ENCODE measurements around the gene TRIB2.

Gene TRIB2

GRCh38 chr2:12755384-12755783 lies 38.6 kb downstream of the TRIB2 start:
- Histone ChIP-seq H3K4me3 (ENCODE audit: control insufficient read depth in 1 of 7, extremely low read depth in 1 of 7, insufficient read depth in 4 of 7, low read depth in 2 of 7, low read length in 6 of 7) (no peak overlapping the region), H3K27me3 (replicated peaks in 2 of 5; ENCODE audit: control insufficient read depth in 4 of 5, insufficient read depth in 5 of 5, low read length in 4 of 5) (peaks cover 0 to 32% (median 4%) of the 10 kb centered on the region in 5 experiments), H3K27ac (ENCODE audit: insufficient read depth in 1 of 2, low read depth in 1 of 2, low read length in 2 of 2, poor library complexity in 1 of 2, severe bottlenecking in 2 of 2) (no peak overlapping the region), H3K4me1 (ENCODE audit: control extremely low read depth in 1 of 4, control insufficient read depth in 4 of 4, insufficient read depth in 4 of 4, low read length in 3 of 4) (no peaks in the 10 kb centered on the region), H3K9me3 (ENCODE audit: control extremely low read depth in 1 of 5, control insufficient read depth in 4 of 5, insufficient read depth in 2 of 5, low read depth in 1 of 5, low read length in 4 of 5) (peaks cover 0 to 3% (median 0%) of the 10 kb centered on the region in 5 experiments), H3K36me3 (ENCODE audit: control insufficient read depth in 4 of 4, insufficient read depth in 4 of 4, low read length in 3 of 4) (no peaks in the 10 kb centered on the region)
- ChIA-PET CTCF (interaction anchor here (1.1 kb wide), 1 partner anchor 15 kb away, joined by 3 read pairs; no protein-coding TSS in a partner anchor), POLR2A (no interaction called here)
- 21% methylated on average over 2 of the region's 3 CpGs for WGBS (ENCODE audit: insufficient coverage)
- DNase-seq, result no peak

GRCh38 chr2:12759248-12759647 lies 42.5 kb downstream of the TRIB2 start:
- H3K4me1 ChIP-seq (ENCODE audit: control extremely low read depth in 1 of 4, control insufficient read depth in 4 of 4, insufficient read depth in 4 of 4, low read length in 3 of 4), result no peaks in the 10 kb centered on the region
- H3K9me3 ChIP-seq (ENCODE audit: control extremely low read depth in 1 of 5, control insufficient read depth in 4 of 5, insufficient read depth in 2 of 5, low read depth in 1 of 5, low read length in 4 of 5), result peaks cover 0 to 2% (median 1%) of the 10 kb centered on the region in 5 experiments
- no peak for DNase-seq
- H3K27me3 ChIP-seq (replicated peaks in 2 of 5; ENCODE audit: control insufficient read depth in 4 of 5, insufficient read depth in 5 of 5, low read length in 4 of 5), result peaks cover 0 to 29% (median 0%) of the 10 kb centered on the region in 5 experiments
- H3K4me3 ChIP-seq (ENCODE audit: control insufficient read depth in 1 of 7, extremely low read depth in 1 of 7, insufficient read depth in 4 of 7, low read depth in 2 of 7, low read length in 6 of 7), result no peak overlapping the region
- WGBS (ENCODE audit: insufficient coverage), result 100% methylated on average over 3 of the region's 4 CpGs
- no peaks in the 10 kb centered on the region for H3K36me3 ChIP-seq (ENCODE audit: control insufficient read depth in 4 of 4, insufficient read depth in 4 of 4, low read length in 3 of 4)
- ChIA-PET POLR2A (no interaction called here), CTCF (no interaction called here)
- no peak overlapping the region for H3K27ac ChIP-seq (ENCODE audit: insufficient read depth in 1 of 2, low read depth in 1 of 2, low read length in 2 of 2, poor library complexity in 1 of 2, severe bottlenecking in 2 of 2)

GRCh38 chr2:12761104-12761503 lies 44.4 kb downstream of the TRIB2 start:
- Histone ChIP-seq H3K4me1 (ENCODE audit: control extremely low read depth in 1 of 4, control insufficient read depth in 4 of 4, insufficient read depth in 4 of 4, low read length in 3 of 4) (no peaks in the 10 kb centered on the region), H3K27me3 (replicated peaks in 2 of 5; ENCODE audit: control insufficient read depth in 4 of 5, insufficient read depth in 5 of 5, low read length in 4 of 5) (peaks cover 0 to 24% (median 0%) of the 10 kb centered on the region in 5 experiments), H3K4me3 (ENCODE audit: control insufficient read depth in 1 of 7, extremely low read depth in 1 of 7, insufficient read depth in 4 of 7, low read depth in 2 of 7, low read length in 6 of 7) (no peak overlapping the region), H3K36me3 (ENCODE audit: control insufficient read depth in 4 of 4, insufficient read depth in 4 of 4, low read length in 3 of 4) (no peaks in the 10 kb centered on the region), H3K27ac (ENCODE audit: insufficient read depth in 1 of 2, low read depth in 1 of 2, low read length in 2 of 2, poor library complexity in 1 of 2, severe bottlenecking in 2 of 2) (no peak overlapping the region), H3K9me3 (ENCODE audit: control extremely low read depth in 1 of 5, control insufficient read depth in 4 of 5, insufficient read depth in 2 of 5, low read depth in 1 of 5, low read length in 4 of 5) (peaks cover 0 to 3% (median 2%) of the 10 kb centered on the region in 5 experiments)
- no peak for DNase-seq
- CTCF ChIA-PET, result no interaction called here
- WGBS (ENCODE audit: insufficient coverage), result 56% methylated on average over 6 of the region's 6 CpGs
- POLR2A ChIA-PET, result no interaction called here

- Histone ChIP-seq H3K9me3 (ENCODE audit: control extremely low read depth in 1 of 5, control insufficient read depth in 4 of 5, insufficient read depth in 2 of 5, low read depth in 1 of 5, low read length in 4 of 5) (peaks cover 0 to 3% (median 2%) of the 10 kb centered on the region in 5 experiments), H3K27me3 (replicated peaks in 2 of 5; ENCODE audit: control insufficient read depth in 4 of 5, insufficient read depth in 5 of 5, low read length in 4 of 5) (peaks cover 0 to 20% (median 2%) of the 10 kb centered on the region in 5 experiments), H3K27ac (ENCODE audit: insufficient read depth in 1 of 2, low read depth in 1 of 2, low read length in 2 of 2, poor library complexity in 1 of 2, severe bottlenecking in 2 of 2) (no peak overlapping the region), H3K4me3 (ENCODE audit: control insufficient read depth in 1 of 7, extremely low read depth in 1 of 7, insufficient read depth in 4 of 7, low read depth in 2 of 7, low read length in 6 of 7) (no peak overlapping the region), H3K4me1 (ENCODE audit: control extremely low read depth in 1 of 4, control insufficient read depth in 4 of 4, insufficient read depth in 4 of 4, low read length in 3 of 4) (no peaks in the 10 kb centered on the region), H3K36me3 (ENCODE audit: control insufficient read depth in 4 of 4, insufficient read depth in 4 of 4, low read length in 3 of 4) (no peaks in the 10 kb centered on the region)
- POLR2A ChIA-PET, result no interaction called here
- 93% methylated on average over 2 of the region's 2 CpGs for WGBS (ENCODE audit: insufficient coverage)
- CTCF ChIA-PET, result no interaction called here
- DNase-seq, result no peak
These were observed 45.6 kb downstream of the TRIB2 start for GRCh38 chr2:12762337-12762736.

- ChIA-PET CTCF (no interaction called here), POLR2A (no interaction called here)
- no peaks in the 10 kb centered on the region for H3K36me3 ChIP-seq (ENCODE audit: control insufficient read depth in 4 of 4, insufficient read depth in 4 of 4, low read length in 3 of 4)
- H3K27me3 ChIP-seq (replicated peaks in 2 of 5; ENCODE audit: control insufficient read depth in 4 of 5, insufficient read depth in 5 of 5, low read length in 4 of 5), result peaks cover 0 to 26% (median 2%) of the 10 kb centered on the region in 5 experiments
- no peaks in the 10 kb centered on the region for H3K4me1 ChIP-seq (ENCODE audit: control extremely low read depth in 1 of 4, control insufficient read depth in 4 of 4, insufficient read depth in 4 of 4, low read length in 3 of 4)
- no peak overlapping the region for H3K27ac ChIP-seq (ENCODE audit: insufficient read depth in 1 of 2, low read depth in 1 of 2, low read length in 2 of 2, poor library complexity in 1 of 2, severe bottlenecking in 2 of 2)
- 90% methylated on average over 4 of the region's 4 CpGs for WGBS (ENCODE audit: insufficient coverage)
- no peak overlapping the region for H3K4me3 ChIP-seq (ENCODE audit: control insufficient read depth in 1 of 7, extremely low read depth in 1 of 7, insufficient read depth in 4 of 7, low read depth in 2 of 7, low read length in 6 of 7)
- no peak for DNase-seq
- peaks cover 0 to 3% (median 2%) of the 10 kb centered on the region in 5 experiments for H3K9me3 ChIP-seq (ENCODE audit: control extremely low read depth in 1 of 5, control insufficient read depth in 4 of 5, insufficient read depth in 2 of 5, low read depth in 1 of 5, low read length in 4 of 5)
These were observed 46.2 kb downstream of the TRIB2 start for GRCh38 chr2:12762976-12763375.

GRCh38 chr2:12763486-12763885 lies 46.8 kb downstream of the TRIB2 start:
- Histone ChIP-seq H3K4me3 (ENCODE audit: control insufficient read depth in 1 of 7, extremely low read depth in 1 of 7, insufficient read depth in 4 of 7, low read depth in 2 of 7, low read length in 6 of 7) (no peak overlapping the region), H3K36me3 (ENCODE audit: control insufficient read depth in 4 of 4, insufficient read depth in 4 of 4, low read length in 3 of 4) (no peaks in the 10 kb centered on the region), H3K4me1 (ENCODE audit: control extremely low read depth in 1 of 4, control insufficient read depth in 4 of 4, insufficient read depth in 4 of 4, low read length in 3 of 4) (no peaks in the 10 kb centered on the region), H3K27ac (ENCODE audit: insufficient read depth in 1 of 2, low read depth in 1 of 2, low read length in 2 of 2, poor library complexity in 1 of 2, severe bottlenecking in 2 of 2) (no peak overlapping the region), H3K9me3 (ENCODE audit: control extremely low read depth in 1 of 5, control insufficient read depth in 4 of 5, insufficient read depth in 2 of 5, low read depth in 1 of 5, low read length in 4 of 5) (peaks cover 0 to 3% (median 2%) of the 10 kb centered on the region in 5 experiments), H3K27me3 (replicated peaks in 2 of 5; ENCODE audit: control insufficient read depth in 4 of 5, insufficient read depth in 5 of 5, low read length in 4 of 5) (peaks cover 0 to 29% (median 6%) of the 10 kb centered on the region in 5 experiments)
- 100% methylated on average over 1 of the region's 4 CpGs for WGBS (ENCODE audit: insufficient coverage)
- no peak for DNase-seq
- CTCF ChIA-PET, result no interaction called here
- POLR2A ChIA-PET, result no interaction called here

GRCh38 chr2:12764075-12764730 lies 47.5 kb downstream of the TRIB2 start:
- no peak overlapping the region for H3K27ac ChIP-seq (ENCODE audit: insufficient read depth in 1 of 2, low read depth in 1 of 2, low read length in 2 of 2, poor library complexity in 1 of 2, severe bottlenecking in 2 of 2)
- WGBS (ENCODE audit: insufficient coverage), result 93% methylated on average over 2 of the region's 4 CpGs
- no peaks in the 10 kb centered on the region for H3K36me3 ChIP-seq (ENCODE audit: control insufficient read depth in 4 of 4, insufficient read depth in 4 of 4, low read length in 3 of 4)

More at GRCh38 chr2:12764075-12764730, 47.5 kb downstream of the TRIB2 start:
- DNase-seq, result no peak
- Histone ChIP-seq H3K9me3 (ENCODE audit: control extremely low read depth in 1 of 5, control insufficient read depth in 4 of 5, insufficient read depth in 2 of 5, low read depth in 1 of 5, low read length in 4 of 5) (peaks cover 0 to 3% (median 2%) of the 10 kb centered on the region in 5 experiments), H3K4me1 (ENCODE audit: control extremely low read depth in 1 of 4, control insufficient read depth in 4 of 4, insufficient read depth in 4 of 4, low read length in 3 of 4) (no peaks in the 10 kb centered on the region), H3K4me3 (ENCODE audit: control insufficient read depth in 1 of 7, extremely low read depth in 1 of 7, insufficient read depth in 4 of 7, low read depth in 2 of 7, low read length in 6 of 7) (no peak overlapping the region), H3K27me3 (replicated peaks in 2 of 5; ENCODE audit: control insufficient read depth in 4 of 5, insufficient read depth in 5 of 5, low read length in 4 of 5) (peaks cover 0 to 37% (median 12%) of the 10 kb centered on the region in 5 experiments)
- POLR2A ChIA-PET, result interaction anchor here (0.7 kb wide), 1 partner anchor 1285 kb away, joined by 3 read pairs; no protein-coding TSS in a partner anchor
- CTCF ChIA-PET, result no interaction called here
